CD14-positive monocyte (primary cell): ENCODE measurements around the gene DOCK4. TPM values are rescaled to one million over a fixed set of nuclear protein-coding genes. Genes with fewer than 3 reads are reported as not detected.

ENCODE experiments used
- DNase-seq, 3 donors: peaks; one replicate each; pipeline ENCODE4 v3.0.0-alpha.2; 2011 to 2022
- H2AFZ ChIP-seq: 2 replicates; pipeline ENCODE4 v1.6.0; 2012; ENCODE audit warnings: mild to moderate bottlenecking, low read depth, low read length, inconsistent platforms; ENCODE audit not compliant: insufficient read depth, poor library complexity, severe bottlenecking
- H3K27ac ChIP-seq, 2 donors: 1 replicate in 1 of 2; 2 replicates in 1 of 2; pipeline ENCODE4 v1.5.1; 2012 to 2013; ENCODE audit warnings: low read length in 2 of 2, control low read depth in 1 of 2, inconsistent platforms in 1 of 2, low read depth in 1 of 2, mild to moderate bottlenecking in 1 of 2
- H3K27me3 ChIP-seq, 2 donors: one replicate each; pipeline versions ENCODE4 v1.6.0 to v1.6.1; 2011 to 2013; ENCODE audit warnings: low read length in 2 of 2; ENCODE audit not compliant: control insufficient read depth in 2 of 2, insufficient read depth in 2 of 2
- H3K36me3 ChIP-seq, 2 donors: replicated peaks in 1 of 2; 1 replicate in 1 of 2; 2 replicates in 1 of 2; pipeline versions ENCODE4 v1.5.1 to v1.6.1; 2012 to 2013; ENCODE audit warnings: low read length in 2 of 2, control low read depth in 1 of 2, inconsistent platforms in 1 of 2, mild to moderate bottlenecking in 1 of 2; ENCODE audit not compliant: insufficient read depth in 2 of 2, control insufficient read depth in 1 of 2
- H3K4me1 ChIP-seq, 2 donors: 1 replicate in 1 of 2; 2 replicates in 1 of 2; pipeline versions ENCODE4 v1.5.1 to v1.6.1; 2012 to 2013; ENCODE audit warnings: low read length in 2 of 2, control low read depth in 1 of 2, inconsistent platforms in 1 of 2, mild to moderate bottlenecking in 1 of 2, moderate library complexity in 1 of 2; ENCODE audit not compliant: insufficient read depth in 2 of 2, control insufficient read depth in 1 of 2
- H3K4me2 ChIP-seq: replicated peaks from 2 replicates; pipeline ENCODE3; 2012; ENCODE audit warnings: low read length, moderate library complexity, mild to moderate bottlenecking; ENCODE audit not compliant: poor library complexity, severe bottlenecking; ENCODE audit errors: extremely low read depth
- H3K4me3 ChIP-seq, 3 experiments: fragments of 200-600 bp in 1 of 3; sonication (generic) in 1 of 3; replicated peaks in 1 of 3; 1 replicate in 2 of 3; 2 replicates in 1 of 3; pipeline ENCODE4 v1.5.1; 2011 to 2013; ENCODE audit warnings: low read length in 3 of 3, mild to moderate bottlenecking in 3 of 3, control low read depth in 2 of 3, low read depth in 2 of 3, inconsistent platforms in 1 of 3, moderate library complexity in 1 of 3
- H3K79me2 ChIP-seq: 2 replicates; pipeline ENCODE4 v1.6.0; 2012; ENCODE audit warnings: mild to moderate bottlenecking, control low read depth, inconsistent platforms, low read length, moderate library complexity; ENCODE audit not compliant: insufficient read depth
- H3K9ac ChIP-seq: 2 replicates; pipeline ENCODE4 v1.6.0; 2017; ENCODE audit warnings: low read length, mild to moderate bottlenecking; ENCODE audit not compliant: insufficient read depth, poor library complexity, severe bottlenecking
- H3K9me3 ChIP-seq, 2 donors: replicated peaks in 1 of 2; 1 replicate in 1 of 2; 2 replicates in 1 of 2; pipeline versions ENCODE4 v1.5.1 to v1.6.1; 2012 to 2013; ENCODE audit warnings: low read length in 2 of 2, control low read depth in 1 of 2; ENCODE audit not compliant: control insufficient read depth in 1 of 2, insufficient read depth in 1 of 2
- H4K20me1 ChIP-seq: 2 replicates; pipeline ENCODE4 v1.6.0; 2012; ENCODE audit warnings: mild to moderate bottlenecking, low read length, control low read depth, moderate library complexity; ENCODE audit not compliant: insufficient read depth
- H3K27ac Mint-ChIP-seq, 7 donors: one replicate each; pipeline ENCODE4 v1.8.0; 2020; ENCODE audit warnings: mild to moderate bottlenecking in 7 of 7, mixed read lengths in 7 of 7, moderate library complexity in 6 of 7, inconsistent platforms in 2 of 7
- H3K27me3 Mint-ChIP-seq, 3 donors: one replicate each; pipeline ENCODE4 v1.8.0; 2021 to 2022; ENCODE audit warnings: low read depth in 3 of 3, mild to moderate bottlenecking in 3 of 3, mixed read lengths in 3 of 3, moderate library complexity in 3 of 3, inconsistent platforms in 1 of 3
- H3K36me3 Mint-ChIP-seq, 2 donors: one replicate each; pipeline ENCODE4 v1.8.0; 2020; ENCODE audit warnings: mixed read lengths in 2 of 2, inconsistent platforms in 1 of 2, mild to moderate bottlenecking in 1 of 2
- H3K4me1 Mint-ChIP-seq: one replicate; pipeline ENCODE4 v1.8.0; 2020; ENCODE audit warnings: mild to moderate bottlenecking, mixed read lengths
- H3K4me3 Mint-ChIP-seq, 2 donors: one replicate each; pipeline ENCODE4 v1.8.0; 2020; ENCODE audit warnings: mild to moderate bottlenecking in 2 of 2, mixed read lengths in 2 of 2, moderate library complexity in 1 of 2
- H3K9me3 Mint-ChIP-seq, 7 donors: one replicate each; pipeline ENCODE4 v1.8.0; 2020 to 2022; ENCODE audit warnings: mixed read lengths in 7 of 7, mild to moderate bottlenecking in 6 of 7, moderate library complexity in 6 of 7, inconsistent platforms in 2 of 7
- intact Hi-C, 2 donors: fragments of 100-400 bp; cut with micrococcal nuclease; formaldehyde crosslinking; loops; one replicate each; pipeline versions ENCODE4 v1.15.0 to v1.15.1; 2023
- polyA plus RNA-seq, 3 donors: library from polyadenylated mRNA; depleted of rRNA in 1 of 3; unstranded in 2 of 3; stranded (reverse) in 1 of 3; fragments of 300-500 nt in 2 of 3; fragments of >200 nt in 1 of 3; fragmentation: Illumina TruSeq in 2 of 3; gene quantifications; 1 replicate in 2 of 3; 2 replicates in 1 of 3; pipeline ENCODE4 v1.2.3, GENCODE V29; 2012 to 2021
- TF ChIP-seq, protein P1 (sequence below): fragments of 200-600 bp; IDR thresholded peaks from one replicate; pipeline ENCODE4 v1.8.0; 2022; ENCODE audit warnings: antibody characterized with exemption, mild to moderate bottlenecking

Gene DOCK4
- polyA plus RNA-seq, 3 donors, result 1.3 to 5.0 (median 2.7) TPM

DNA sequence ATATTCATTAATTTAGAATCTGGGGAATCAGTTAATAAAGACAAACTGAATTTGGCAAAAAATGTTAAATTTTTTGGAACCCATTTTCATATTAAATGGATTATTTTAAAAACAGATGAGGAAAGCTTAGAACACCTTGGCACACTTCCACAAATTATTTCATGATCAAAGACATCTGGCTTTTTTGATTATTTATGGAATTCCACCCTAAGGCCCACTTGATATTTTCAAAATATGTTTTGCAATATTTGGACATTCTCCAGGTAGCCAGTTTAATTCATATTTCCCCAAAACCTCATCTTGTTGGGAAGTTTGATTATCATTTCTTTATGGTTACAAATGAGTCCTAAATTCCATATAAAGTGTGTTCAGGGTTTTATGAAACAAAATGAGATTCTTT is 129.9 kb downstream of the DOCK4 start:
- H3K36me3 ChIP-seq, result no peaks in the 10 kb centered on the region
- no peaks in the 10 kb centered on the region for H4K20me1 ChIP-seq
- no peak overlapping the region for H3K27ac Mint-ChIP-seq
- intact Hi-C loops, result no loop called here
- no peaks in the 10 kb centered on the region for H3K27me3 ChIP-seq
- H3K4me1 ChIP-seq, result peaks cover 12 to 16% of the 10 kb centered on the region in 2 donors
- TF ChIP-seq, protein P1, sequence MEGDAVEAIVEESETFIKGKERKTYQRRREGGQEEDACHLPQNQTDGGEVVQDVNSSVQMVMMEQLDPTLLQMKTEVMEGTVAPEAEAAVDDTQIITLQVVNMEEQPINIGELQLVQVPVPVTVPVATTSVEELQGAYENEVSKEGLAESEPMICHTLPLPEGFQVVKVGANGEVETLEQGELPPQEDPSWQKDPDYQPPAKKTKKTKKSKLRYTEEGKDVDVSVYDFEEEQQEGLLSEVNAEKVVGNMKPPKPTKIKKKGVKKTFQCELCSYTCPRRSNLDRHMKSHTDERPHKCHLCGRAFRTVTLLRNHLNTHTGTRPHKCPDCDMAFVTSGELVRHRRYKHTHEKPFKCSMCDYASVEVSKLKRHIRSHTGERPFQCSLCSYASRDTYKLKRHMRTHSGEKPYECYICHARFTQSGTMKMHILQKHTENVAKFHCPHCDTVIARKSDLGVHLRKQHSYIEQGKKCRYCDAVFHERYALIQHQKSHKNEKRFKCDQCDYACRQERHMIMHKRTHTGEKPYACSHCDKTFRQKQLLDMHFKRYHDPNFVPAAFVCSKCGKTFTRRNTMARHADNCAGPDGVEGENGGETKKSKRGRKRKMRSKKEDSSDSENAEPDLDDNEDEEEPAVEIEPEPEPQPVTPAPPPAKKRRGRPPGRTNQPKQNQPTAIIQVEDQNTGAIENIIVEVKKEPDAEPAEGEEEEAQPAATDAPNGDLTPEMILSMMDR, result no peak
- peaks cover 0 to 3% (median 1%) of the 10 kb centered on the region in 3 donors for H3K27me3 Mint-ChIP-seq
- no peak overlapping the region for H3K9ac ChIP-seq
- DNase-seq, result no peak
- H3K4me1 Mint-ChIP-seq, result peaks cover 15% of the 10 kb centered on the region
- no peak overlapping the region for H3K4me3 Mint-ChIP-seq
- no peak overlapping the region for H2AFZ ChIP-seq
- peaks cover 2 to 9% (median 5%) of the 10 kb centered on the region in 7 donors for H3K9me3 Mint-ChIP-seq
- H3K4me2 ChIP-seq, result no peak overlapping the region
- H3K79me2 ChIP-seq, result no peaks in the 10 kb centered on the region
- H3K36me3 Mint-ChIP-seq, result no peaks in the 10 kb centered on the region
- no peak overlapping the region for H3K27ac ChIP-seq
- no peak overlapping the region for H3K4me3 ChIP-seq
- peaks cover 0 to 4% of the 10 kb centered on the region in 2 donors for H3K9me3 ChIP-seq

DNA sequence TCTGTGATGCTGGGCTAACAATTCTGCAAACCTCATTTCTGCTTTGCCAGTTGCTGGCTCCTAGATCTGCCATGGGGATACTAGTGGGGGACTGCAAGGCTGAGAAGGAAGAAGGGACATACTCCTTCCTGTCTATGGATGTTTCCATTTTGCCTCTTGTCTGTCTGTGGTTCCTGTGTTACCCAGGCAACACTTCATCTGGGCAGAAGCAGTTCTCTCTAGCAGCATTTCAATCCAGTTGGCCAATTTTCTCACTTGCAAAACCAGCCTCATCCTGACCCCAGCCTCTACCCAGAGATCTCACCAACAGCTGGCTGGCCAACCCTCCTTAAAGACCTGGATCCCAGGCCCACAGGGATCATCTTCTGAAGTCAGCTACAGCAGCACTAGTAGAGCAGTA is 131.7 kb downstream of the DOCK4 start:
- TF ChIP-seq, protein P1, result no peak
- H4K20me1 ChIP-seq, result no peaks in the 10 kb centered on the region
- no peak overlapping the region for H3K4me3 ChIP-seq
- H2AFZ ChIP-seq, result no peak overlapping the region
- intact Hi-C loops, result no loop called here
- H3K9ac ChIP-seq, result no peak overlapping the region
- H3K27me3 ChIP-seq, result no peaks in the 10 kb centered on the region
- peaks cover 0 to 3% of the 10 kb centered on the region in 2 donors for H3K4me1 ChIP-seq
- no peak overlapping the region for H3K4me3 Mint-ChIP-seq
- peak overlapping the region in 1 of 7 donors; percentile 13 for H3K27ac Mint-ChIP-seq
- no peaks in the 10 kb centered on the region for H3K36me3 ChIP-seq
- H3K4me1 Mint-ChIP-seq, result peaks cover 5% of the 10 kb centered on the region
- peaks cover 0 to 4% of the 10 kb centered on the region in 2 donors for H3K9me3 ChIP-seq
- no peak overlapping the region for H3K27ac ChIP-seq
- peaks cover 2 to 3% (median 3%) of the 10 kb centered on the region in 3 donors for H3K27me3 Mint-ChIP-seq
- peak in 1 of 3 donors; percentile 14 for DNase-seq
- no peaks in the 10 kb centered on the region for H3K36me3 Mint-ChIP-seq
- H3K9me3 Mint-ChIP-seq, result peaks cover 3 to 9% (median 5%) of the 10 kb centered on the region in 7 donors
- H3K4me2 ChIP-seq, result no peak overlapping the region
- H3K79me2 ChIP-seq, result no peaks in the 10 kb centered on the region
